Fibroblast of lung (primary cell): ENCODE measurements around the gene HPSE2. TPM values are rescaled to one million over a fixed set of nuclear protein-coding genes. Genes with fewer than 3 reads are reported as not detected.

Experiments used
- DNase-seq, 2 donors: peaks; one replicate each; pipeline versions ENCODE4 v3.0.0 to v3.0.0-alpha.2; 2010; ENCODE audit warnings: low read depth in 2 of 2
- H2AFZ ChIP-seq: 2 replicates; pipeline ENCODE4 v1.5.1; 2012; ENCODE audit warnings: low read length, control low read depth, inconsistent platforms
- H3K27ac ChIP-seq: 2 replicates; pipeline ENCODE4 v1.5.1; 2011; ENCODE audit warnings: low read length, control low read depth; ENCODE audit not compliant: insufficient read depth
- H3K27me3 ChIP-seq: 2 replicates; pipeline ENCODE4 v1.5.1; 2011; ENCODE audit warnings: mild to moderate bottlenecking, low read length; ENCODE audit not compliant: control insufficient read depth, insufficient read depth
- H3K36me3 ChIP-seq: 2 replicates; pipeline ENCODE4 v1.5.1; 2011; ENCODE audit warnings: low read length; ENCODE audit not compliant: control insufficient read depth, insufficient read depth
- H3K4me1 ChIP-seq: 2 replicates; pipeline ENCODE4 v1.5.1; 2011; ENCODE audit warnings: low read length; ENCODE audit not compliant: control insufficient read depth, insufficient read depth; ENCODE audit errors: extremely low read depth
- H3K4me2 ChIP-seq: 2 replicates; pipeline ENCODE4 v1.5.1; 2011; ENCODE audit warnings: low read length, control low read depth; ENCODE audit not compliant: insufficient read depth; ENCODE audit errors: extremely low read depth
- H3K4me3 ChIP-seq, 4 experiments: fragments of 200-600 bp in 1 of 4; sonication (generic) in 1 of 4; replicated peaks in 1 of 4; 2 replicates each; pipeline ENCODE4 v1.5.1; 2011 to 2016; ENCODE audit warnings: low read length in 4 of 4, low read depth in 3 of 4, mild to moderate bottlenecking in 3 of 4, control low read depth in 2 of 4, inconsistent platforms in 1 of 4, mixed read lengths in 1 of 4; ENCODE audit not compliant: insufficient read depth in 1 of 4; ENCODE audit errors: control extremely low read depth in 1 of 4
- H3K79me2 ChIP-seq: 2 replicates; pipeline ENCODE4 v1.5.1; 2012; ENCODE audit warnings: mild to moderate bottlenecking, low read length, inconsistent platforms; ENCODE audit not compliant: control insufficient read depth, insufficient read depth
- H3K9ac ChIP-seq: 2 replicates; pipeline ENCODE4 v1.5.1; 2011; ENCODE audit warnings: mild to moderate bottlenecking, low read length, control low read depth; ENCODE audit not compliant: insufficient read depth
- H3K9me3 ChIP-seq: 2 replicates; pipeline ENCODE4 v1.5.1; 2012; ENCODE audit warnings: low read depth, low read length; ENCODE audit not compliant: control insufficient read depth, insufficient read depth
- H4K20me1 ChIP-seq: 2 replicates; pipeline ENCODE4 v1.5.1; 2011; ENCODE audit warnings: low read length; ENCODE audit not compliant: control insufficient read depth, insufficient read depth; ENCODE audit errors: extremely low read depth
- CTCF ChIP-seq, 2 donors: IDR thresholded peaks in 1 of 2; conservative IDR thresholded peaks in 1 of 2; 1 replicate in 1 of 2; 2 replicates in 1 of 2; pipeline ENCODE4 v1.5.1; 2011 to 2012; ENCODE audit warnings: low read length in 2 of 2, control low read depth in 1 of 2, inconsistent platforms in 1 of 2, low read depth in 1 of 2, mild to moderate bottlenecking in 1 of 2
- EZH2 ChIP-seq: IDR thresholded peaks from 2 replicates; pipeline ENCODE4 v1.5.1; 2012; ENCODE audit warnings: low read length, control low read depth, mild to moderate bottlenecking; ENCODE audit errors: missing control alignments
- polyA plus RNA-seq, 2 donors: library from polyadenylated mRNA; depleted of rRNA in 1 of 2; stranded (reverse) in 1 of 2; unstranded in 1 of 2; fragments of >200 nt; gene quantifications; 2 replicates each; pipeline ENCODE4 v1.2.1, GENCODE V29; 2011 to 2012; ENCODE audit warnings: missing spikeins in 1 of 2
- total RNA-seq: library from RNA; depleted of rRNA; stranded (reverse); fragments of >200 nt; gene quantifications from 2 replicates; pipeline ENCODE4 v1.2.1, GENCODE V29; 2014

The HPSE2 gene
- total and polyA plus RNA-seq, 2 donors (not counting 1 experiment from before 2014, with no cell fraction given), result 0.02 to 0.17 TPM

- no peaks in the 10 kb centered on the region for H3K9me3 ChIP-seq
- H3K79me2 ChIP-seq, result no peaks in the 10 kb centered on the region
- no peak for TF ChIP-seq CTCF (conservative IDR thresholded peaks at IDR 0.05 in 1 of 2, IDR thresholded peaks at IDR 0.05 in 1 of 2; ENCODE audit: low read depth in 1 of 2, low read length in 2 of 2)
- no peak for DNase-seq
- no peak overlapping the region for H3K4me2 ChIP-seq
- no peak overlapping the region for H3K9ac ChIP-seq
- no peak overlapping the region for H2AFZ ChIP-seq
- H4K20me1 ChIP-seq, result no peaks in the 10 kb centered on the region
- H3K4me3 ChIP-seq, result no peak overlapping the region
- no peak overlapping the region for H3K27ac ChIP-seq
- H3K36me3 ChIP-seq, result no peaks in the 10 kb centered on the region
- H3K27me3 ChIP-seq, result no peaks in the 10 kb centered on the region
- H3K4me1 ChIP-seq, result no peaks in the 10 kb centered on the region
These were observed 626.4 kb downstream of the HPSE2 start for GRCh38 chr10:98609265-98609664.

DNA sequence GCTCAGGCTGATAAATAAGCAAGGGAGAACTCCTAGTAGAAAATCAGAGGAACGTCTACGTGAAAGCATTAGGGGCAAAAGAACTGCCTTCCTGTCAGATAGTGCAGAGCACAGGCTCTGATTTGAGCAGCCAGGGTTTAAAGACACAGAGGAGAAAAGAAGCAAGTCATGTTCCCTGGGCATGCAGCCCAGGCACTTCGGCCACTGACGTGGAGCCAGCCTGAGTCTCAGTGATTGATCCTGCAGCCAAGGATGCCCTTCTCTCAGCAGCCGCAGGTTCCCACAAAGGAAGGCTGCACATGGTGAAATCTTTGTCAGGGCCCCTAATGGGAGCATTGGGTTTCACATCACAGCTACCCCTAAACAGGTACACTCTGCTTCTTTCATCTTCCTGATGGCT lies 627.2 kb downstream of the HPSE2 start:
- H3K79me2 ChIP-seq, result no peaks in the 10 kb centered on the region
- no peaks in the 10 kb centered on the region for H3K36me3 ChIP-seq
- no peaks in the 10 kb centered on the region for H3K9me3 ChIP-seq
- H2AFZ ChIP-seq, result no peak overlapping the region
- no peaks in the 10 kb centered on the region for H4K20me1 ChIP-seq
- no peak overlapping the region for H3K27ac ChIP-seq
- H3K4me1 ChIP-seq, result no peaks in the 10 kb centered on the region
- TF ChIP-seq CTCF (conservative IDR thresholded peaks at IDR 0.05 in 1 of 2, IDR thresholded peaks at IDR 0.05 in 1 of 2; ENCODE audit: low read depth in 1 of 2, low read length in 2 of 2) (no peak), EZH2 (no peak)
- no peaks in the 10 kb centered on the region for H3K27me3 ChIP-seq
- no peak overlapping the region for H3K9ac ChIP-seq
- no peak overlapping the region for H3K4me3 ChIP-seq
- H3K4me2 ChIP-seq, result no peak overlapping the region
- DNase-seq, result peak in 1 of 2 donors; percentile 5

DNA sequence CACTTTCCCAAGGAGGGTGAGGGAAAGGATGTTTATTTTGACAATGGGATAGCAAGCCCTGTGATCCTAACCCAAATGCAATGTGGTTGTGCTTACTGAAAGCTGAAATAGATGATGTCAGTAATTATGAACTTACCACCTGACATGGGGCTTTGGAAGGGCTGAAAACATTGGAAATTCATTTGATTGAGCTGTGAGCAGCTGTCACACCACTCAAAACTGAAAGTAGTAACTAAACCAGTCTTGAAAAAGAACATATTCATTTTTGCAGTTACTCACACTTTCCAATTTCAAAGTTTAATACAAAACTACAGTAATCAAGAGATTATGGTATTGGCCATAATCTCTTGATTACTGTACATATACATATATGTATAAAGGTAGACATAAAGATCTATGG lies 633.4 kb downstream of the HPSE2 start:
- H4K20me1 ChIP-seq, result no peaks in the 10 kb centered on the region
- no peak overlapping the region for H3K4me3 ChIP-seq
- H3K79me2 ChIP-seq, result no peaks in the 10 kb centered on the region
- H3K27ac ChIP-seq, result no peak overlapping the region
- H3K9ac ChIP-seq, result no peak overlapping the region
- no peak for DNase-seq
- no peaks in the 10 kb centered on the region for H3K27me3 ChIP-seq
- H3K4me1 ChIP-seq, result no peaks in the 10 kb centered on the region
- H2AFZ ChIP-seq, result no peak overlapping the region
- no peak overlapping the region for H3K4me2 ChIP-seq
- no peaks in the 10 kb centered on the region for H3K9me3 ChIP-seq
- TF ChIP-seq CTCF (conservative IDR thresholded peaks at IDR 0.05 in 1 of 2, IDR thresholded peaks at IDR 0.05 in 1 of 2; ENCODE audit: low read depth in 1 of 2, low read length in 2 of 2), result no peak
- TF ChIP-seq EZH2, result no peak
- no peaks in the 10 kb centered on the region for H3K36me3 ChIP-seq
